NCI-H2107 (cell line): ENCODE measurements around the gene MAPRE3.
"Not testable (repeated sequence)": the region's sequence is repeated elsewhere in the genome, so short reads cannot be mapped to it uniquely, and the experiment has no call there.

Experiments
- DNase-seq: peaks from one replicate; lab custom pipeline; 2025; lab: John Stamatoyannopoulos, UW

MAPRE3 gene

GRCh38 chr2:26970244-26970927, at the start of gene MAPRE3:
MAPRE3 (plus strand) TSS chr2:26970637; CDS start chr2:27022219, 51,582 bp downstream.
- DNase-seq, result peak; percentile 54

- DNase-seq, result no peak
Measured at GRCh38 chr2:26921323-26921722, 49.1 kb upstream of the MAPRE3 start.

GRCh38 chr2:26922405-26923188, 47.8 kb upstream of the MAPRE3 start:
- DNase-seq, result peak; percentile 34

- not testable (repeated sequence) for DNase-seq
Measured at GRCh38 chr2:26923189-26923466, 47.3 kb upstream of the MAPRE3 start.

GRCh38 chr2:26924731-26925099, 45.7 kb upstream of the MAPRE3 start:
- DNase-seq, result no peak

GRCh38 chr2:26925100-26925791, 45.2 kb upstream of the MAPRE3 start:
- no peak for DNase-seq

- no peak for DNase-seq
Measured at GRCh38 chr2:26927221-26927620, 43.2 kb upstream of the MAPRE3 start.

GRCh38 chr2:26932974-26933373, 37.5 kb upstream of the MAPRE3 start:
- DNase-seq, result no peak

GRCh38 chr2:26933431-26934334, 36.8 kb upstream of the MAPRE3 start:
- no peak for DNase-seq

- no peak for DNase-seq
Measured at GRCh38 chr2:26934335-26934724, 36.1 kb upstream of the MAPRE3 start.

- no peak for DNase-seq
Measured at GRCh38 chr2:26934985-26935384, 35.5 kb upstream of the MAPRE3 start.

GRCh38 chr2:26936855-26937254, 33.6 kb upstream of the MAPRE3 start:
- DNase-seq, result no peak

- no peak for DNase-seq
Measured at GRCh38 chr2:26938399-26939118, 31.9 kb upstream of the MAPRE3 start.

GRCh38 chr2:26940001-26940400, 30.4 kb upstream of the MAPRE3 start:
- DNase-seq, result no peak

- no peak for DNase-seq
Measured at GRCh38 chr2:26941486-26941885, 29.0 kb upstream of the MAPRE3 start.

GRCh38 chr2:26942543-26943295, 27.7 kb upstream of the MAPRE3 start:
- DNase-seq, result peak; percentile 11

GRCh38 chr2:26945991-26946750, 24.3 kb upstream of the MAPRE3 start:
- DNase-seq, result no peak

GRCh38 chr2:26946841-26947784, 23.3 kb upstream of the MAPRE3 start:
- no peak for DNase-seq

- DNase-seq, result no peak
Measured at GRCh38 chr2:26948800-26949199, 21.6 kb upstream of the MAPRE3 start.
